ENCODE measurements around the gene HIP1R.
"Not testable (repeated sequence)": the region's sequence is repeated elsewhere in the genome, so short reads cannot be mapped to it uniquely, and the experiment has no call there.

Gene HIP1R

DNA sequence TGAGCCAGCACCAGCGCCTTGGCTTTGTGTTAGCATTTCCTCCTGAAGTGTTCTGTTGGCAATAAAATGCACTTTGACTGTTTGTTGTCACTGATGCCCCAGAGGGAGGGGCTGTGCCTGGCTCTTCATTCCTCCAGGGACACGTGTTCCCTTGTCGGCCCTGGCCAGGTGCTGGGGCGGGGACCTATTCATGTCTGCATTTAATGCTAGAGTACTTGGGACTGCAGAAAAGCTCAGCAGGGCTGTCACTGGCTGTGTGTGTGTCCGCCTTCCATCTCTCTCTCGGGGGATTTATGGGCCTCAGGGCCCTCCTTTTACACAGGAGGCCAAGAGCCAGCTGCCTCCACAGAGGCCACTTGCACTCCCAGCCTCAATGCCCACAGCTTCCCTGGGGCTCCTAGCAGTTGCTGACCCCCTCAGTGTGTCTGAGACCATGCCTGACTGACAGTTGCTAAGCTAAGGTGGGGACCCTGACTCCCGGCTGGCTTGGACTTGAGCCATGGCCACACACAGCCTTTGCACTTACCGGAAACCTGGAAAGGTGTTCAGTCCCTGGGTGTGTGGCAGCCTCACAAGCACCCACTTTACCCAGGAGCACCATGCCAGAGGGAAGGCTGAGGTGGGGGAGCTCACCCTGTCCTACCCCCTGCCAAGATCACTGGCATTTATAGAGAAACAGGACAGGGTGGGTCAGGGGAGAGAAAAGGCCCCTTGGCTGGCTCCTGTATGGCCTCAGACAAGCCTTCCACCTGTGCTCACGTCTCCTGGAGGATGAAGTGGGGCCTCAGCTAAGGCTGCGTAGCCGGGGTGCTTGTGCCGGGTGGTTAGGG, 27.8 kb downstream of the HIP1R start:
- DNase-seq = peak; percentile 95

DNA sequence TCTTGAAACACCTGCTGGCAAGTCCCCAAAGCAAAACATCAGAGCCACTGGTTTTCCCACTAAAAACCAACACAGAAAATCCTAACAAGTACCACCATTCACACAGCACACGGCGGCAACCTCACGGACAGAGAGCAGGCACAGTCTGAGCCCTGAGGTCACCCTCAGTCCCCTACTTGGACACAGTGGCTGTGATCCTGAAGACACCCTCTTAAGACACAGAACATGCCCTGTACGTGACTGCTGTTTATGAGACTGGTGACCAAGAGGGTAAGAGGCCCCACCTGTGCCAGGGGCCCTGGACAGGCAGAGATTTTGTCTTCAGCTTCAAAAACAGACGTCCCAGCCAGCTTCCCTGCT, 29.6 kb downstream of the HIP1R start:
- no peak for DNase-seq

DNA sequence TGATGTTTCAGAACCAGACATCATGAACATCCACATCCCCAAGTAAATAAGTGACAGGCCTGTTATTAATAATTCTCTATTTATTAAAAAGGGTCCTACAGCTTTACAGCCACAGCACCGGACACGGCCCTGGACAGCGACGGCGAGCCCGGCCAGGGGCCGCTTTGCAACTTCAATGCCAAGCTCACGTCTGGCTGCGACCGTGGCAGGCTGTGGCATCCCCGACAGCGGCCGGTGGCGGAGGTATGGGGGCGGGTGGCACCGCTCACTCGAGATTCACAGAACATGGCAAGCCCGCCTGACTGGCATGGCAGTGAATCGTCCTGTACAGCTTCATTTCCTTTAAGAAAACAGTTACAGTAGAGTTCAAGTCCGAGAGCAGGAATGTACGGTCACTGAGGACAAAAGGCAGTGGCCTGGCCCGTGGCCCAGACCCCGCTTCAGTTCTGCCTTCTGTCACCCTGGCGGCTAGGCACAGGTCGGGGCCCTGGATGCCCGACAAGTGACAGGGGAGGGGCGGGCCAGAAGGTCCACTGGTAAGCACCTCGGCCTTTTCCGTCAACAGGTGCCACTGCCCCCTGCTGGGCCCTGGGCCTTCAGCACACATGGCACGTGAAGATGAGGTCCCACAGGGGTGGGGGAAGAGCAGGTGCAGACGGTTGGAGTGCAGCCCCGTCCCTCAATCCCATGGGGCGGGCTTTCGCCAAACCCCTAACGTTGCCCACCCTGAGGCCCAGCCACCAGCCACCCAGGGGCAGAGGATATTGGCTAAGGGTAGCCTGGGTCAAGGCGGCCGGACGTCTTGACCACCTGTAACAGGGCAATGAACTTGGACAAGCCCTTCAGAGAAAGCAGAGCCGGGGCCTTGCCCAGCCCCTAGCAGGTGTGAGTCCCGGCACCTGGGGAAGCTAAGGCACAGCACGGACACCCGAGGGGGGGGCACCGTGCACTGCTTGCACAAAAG, 30.3 kb downstream of the HIP1R start:
- no peak for DNase-seq

DNA sequence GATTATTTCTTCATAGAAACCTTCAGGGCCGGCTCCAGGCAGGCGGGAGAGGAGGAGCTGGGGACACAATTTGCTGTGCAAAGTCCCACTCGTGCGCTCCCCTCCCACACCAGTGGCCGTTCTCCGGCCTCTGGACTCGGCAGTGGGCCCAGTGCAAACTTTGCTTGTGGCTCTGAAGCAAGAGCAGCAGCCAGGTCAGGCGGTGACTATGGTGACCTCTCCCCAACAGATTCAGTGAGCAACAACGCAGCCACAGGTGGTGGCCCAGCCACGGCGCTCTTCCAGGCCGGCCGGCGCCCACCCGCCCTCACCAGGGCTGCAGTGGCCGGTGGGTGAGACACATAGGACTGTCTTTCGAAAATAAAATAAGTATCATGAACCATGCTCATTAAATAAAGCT, 31.1 kb downstream of the HIP1R start:
- no peak for DNase-seq

DNA sequence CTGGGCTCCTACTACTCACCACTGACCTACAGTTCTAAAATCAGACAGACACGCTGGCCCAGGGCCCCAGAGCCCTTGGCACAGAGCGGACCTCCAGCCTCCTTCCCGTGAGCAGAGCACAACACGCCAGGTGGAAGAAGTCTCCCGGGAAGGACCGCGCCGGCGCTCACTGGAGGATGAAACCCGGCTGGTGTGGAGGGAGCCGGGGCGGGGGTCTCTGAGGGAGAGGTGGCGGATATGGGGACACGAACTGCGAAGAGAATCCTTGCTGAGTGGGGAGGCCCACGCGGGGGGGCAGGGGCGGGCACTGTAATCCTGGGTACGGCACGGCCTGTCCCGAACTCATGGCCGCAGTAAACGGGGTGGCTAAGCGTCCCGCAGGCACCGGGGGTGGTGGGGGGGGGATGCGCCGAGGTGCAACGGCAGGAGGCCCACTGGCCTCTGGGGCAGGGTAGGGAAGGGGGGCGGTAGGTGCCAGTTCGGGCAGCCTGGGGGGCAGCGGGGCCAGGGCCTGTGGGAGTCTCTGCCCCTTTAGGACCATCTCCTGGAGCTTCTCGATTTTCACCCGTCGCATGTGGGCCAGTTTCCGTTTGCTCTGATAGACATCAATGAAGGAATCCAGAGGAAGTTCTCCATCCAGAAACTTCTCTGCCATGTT, 31.8 kb downstream of the HIP1R start:
- DNase-seq = no peak

DNA sequence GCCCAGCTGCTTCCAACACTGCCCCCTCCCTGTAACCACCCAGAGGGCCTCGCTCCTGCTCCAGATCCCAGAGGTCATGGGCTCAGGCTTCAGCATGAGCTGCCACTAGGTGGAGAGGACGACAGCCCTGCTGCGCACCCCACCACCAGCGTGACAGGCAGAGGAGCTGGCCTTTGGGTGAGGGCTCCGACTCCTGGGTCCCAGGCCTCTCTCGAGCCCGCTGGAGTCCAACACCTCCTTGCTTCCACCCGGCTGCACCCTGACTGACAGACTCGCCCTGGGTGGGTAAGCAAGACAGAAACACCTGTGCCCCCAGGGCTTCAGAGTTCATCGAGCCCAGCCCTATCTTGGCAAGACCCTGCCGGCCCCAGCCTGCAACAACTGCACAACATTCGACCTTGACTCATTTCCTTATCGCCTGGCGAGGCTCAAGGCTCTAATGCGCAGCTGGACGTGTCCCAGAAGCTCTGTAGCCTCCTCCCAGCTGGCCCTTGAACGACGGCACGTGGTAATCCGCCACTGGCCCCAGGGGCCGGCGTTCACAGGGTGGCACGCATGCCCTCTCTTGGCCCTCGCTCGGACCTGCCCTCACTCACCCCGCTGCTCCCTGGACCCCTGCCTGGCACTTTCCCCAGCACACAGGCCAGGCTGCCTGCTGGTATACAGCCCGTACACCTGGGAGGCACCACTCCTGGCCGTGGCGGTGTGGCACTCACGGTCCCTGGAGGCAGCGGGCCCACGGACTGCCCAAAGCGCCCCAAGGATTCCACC, 32.6 kb downstream of the HIP1R start:
- no peak for DNase-seq

DNA sequence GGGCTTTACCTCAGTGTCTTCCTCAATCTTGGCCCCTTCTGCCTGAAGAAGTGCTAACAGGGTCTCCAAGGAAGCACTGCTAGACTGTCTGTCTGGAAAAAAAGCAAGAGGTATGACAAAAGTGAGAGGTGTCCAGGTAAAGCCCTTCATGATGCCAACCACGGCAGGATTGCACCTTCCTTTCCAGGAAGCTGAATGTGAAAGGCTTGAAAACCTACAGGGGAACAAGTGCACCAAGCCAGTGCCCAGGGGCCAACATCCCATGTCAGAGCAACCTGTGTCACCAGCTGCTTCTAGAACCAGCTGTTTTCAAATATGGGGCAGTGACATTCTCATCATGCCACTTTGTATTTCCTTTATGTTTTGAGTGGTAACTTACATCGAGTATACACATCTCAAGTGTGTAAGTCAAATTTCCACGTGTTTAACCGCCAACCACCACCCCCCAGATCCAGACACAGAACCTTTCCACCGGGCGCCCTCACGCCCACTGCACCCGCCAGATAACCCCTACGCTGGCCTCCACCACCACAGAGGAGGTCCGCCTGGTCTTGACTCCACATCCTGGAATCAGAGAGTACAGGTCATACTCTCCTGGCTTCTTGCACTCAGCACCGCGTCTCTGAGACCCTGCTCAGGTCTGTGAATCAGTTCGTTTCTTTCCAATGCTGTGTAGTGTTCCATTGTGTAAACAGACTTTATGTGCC, 33.4 kb downstream of the HIP1R start:
- DNase-seq = no peak

DNA sequence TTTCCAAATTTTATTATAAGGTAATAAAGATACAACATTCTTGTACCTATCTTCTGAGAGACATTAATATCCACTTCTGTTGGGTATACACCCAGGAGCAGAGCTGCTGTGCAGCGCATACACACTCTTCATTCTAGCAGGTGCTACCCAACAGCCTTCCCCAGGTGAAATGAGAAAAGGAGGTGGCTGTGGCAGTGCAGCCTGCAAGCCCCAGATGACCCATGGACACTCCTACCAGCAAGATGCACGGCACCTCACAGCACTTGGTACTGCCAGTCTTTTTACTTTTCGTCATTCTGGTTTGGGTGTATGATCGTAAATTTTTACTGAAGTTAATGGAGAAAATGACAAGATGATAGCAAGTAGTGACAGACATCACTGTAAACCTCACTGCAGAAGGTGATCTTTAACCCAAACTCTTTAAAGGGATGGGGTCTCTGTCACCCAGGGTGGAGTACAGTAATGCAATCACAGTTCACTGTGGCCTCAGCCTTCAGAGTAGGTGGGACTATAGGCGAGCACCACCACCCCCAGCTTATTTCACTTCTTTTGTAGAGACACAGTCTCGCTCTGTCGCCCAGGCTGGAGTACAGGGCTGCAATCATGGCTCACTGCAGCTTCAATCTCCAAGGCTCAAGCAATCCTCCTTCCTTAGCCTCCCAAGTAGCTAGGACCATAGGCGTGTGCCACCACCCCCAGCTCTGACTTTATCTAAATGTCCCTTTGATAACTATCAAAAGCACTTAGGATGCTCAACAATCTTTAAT, 34.1 kb downstream of the HIP1R start:
- no peak for DNase-seq

DNA sequence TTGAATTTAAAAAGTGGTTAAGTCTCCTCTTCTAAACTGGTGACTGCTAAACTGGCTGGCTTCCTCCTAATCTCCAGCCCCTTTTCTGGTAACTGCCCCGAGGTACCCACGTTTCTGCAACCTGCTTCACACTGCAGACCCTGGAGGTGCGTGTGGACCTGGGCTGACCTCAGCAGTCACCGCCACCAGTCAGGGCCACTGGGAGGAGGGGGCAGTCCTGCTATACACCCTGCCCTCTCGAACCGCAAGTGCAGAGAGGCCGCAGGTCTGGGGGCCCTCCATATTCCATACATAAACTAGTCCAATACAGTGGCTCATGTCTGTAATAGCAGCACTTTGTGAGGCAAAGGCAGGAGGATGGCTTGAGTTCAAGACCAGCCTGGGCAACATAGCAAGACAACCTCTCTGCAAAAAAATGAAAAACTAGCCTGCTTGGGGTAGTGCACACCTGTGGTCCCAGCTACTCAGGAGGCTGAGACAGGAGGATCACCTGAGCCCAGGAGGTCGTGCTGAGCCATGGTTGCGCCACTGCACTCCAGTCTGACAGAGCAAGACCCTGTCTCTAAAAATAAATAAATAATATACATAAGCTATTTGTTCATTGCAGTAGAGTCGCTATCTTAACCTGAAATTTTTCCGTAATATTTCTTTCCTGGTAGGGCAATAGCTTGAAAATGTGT, 35.0 kb downstream of the HIP1R start:
- no peak for DNase-seq

- peak; percentile 34 for DNase-seq
Measured at GRCh38 chr12:122870867-122871664, 35.8 kb downstream of the HIP1R start.

GRCh38 chr12:122871851-122872780, 36.9 kb downstream of the HIP1R start:
- peak; percentile 91 for DNase-seq

GRCh38 chr12:122872815-122873361, 37.6 kb downstream of the HIP1R start:
- DNase-seq = peak; percentile 30

- DNase-seq = no peak
Measured at GRCh38 chr12:122873540-122873939, 38.3 kb downstream of the HIP1R start.

DNA sequence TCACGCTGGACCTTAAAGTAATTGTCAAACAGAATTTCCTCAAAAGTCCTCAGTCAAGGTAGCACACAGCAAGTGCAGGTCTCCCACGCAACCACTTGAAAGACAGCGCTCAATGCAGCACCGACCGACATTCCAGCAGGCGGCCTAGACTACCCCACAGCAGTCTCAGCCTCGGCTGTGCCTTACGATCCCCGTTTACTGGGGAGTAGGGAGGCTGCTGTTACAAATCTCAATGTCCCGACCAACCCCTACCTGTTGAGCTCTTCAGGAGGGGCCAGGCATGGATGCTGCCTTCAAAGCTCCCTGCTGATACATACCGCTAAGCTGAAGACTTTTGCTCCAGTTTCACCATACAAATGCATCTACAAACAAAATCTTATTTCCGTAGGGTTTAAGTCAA, 38.8 kb downstream of the HIP1R start:
- DNase-seq = no peak

DNA sequence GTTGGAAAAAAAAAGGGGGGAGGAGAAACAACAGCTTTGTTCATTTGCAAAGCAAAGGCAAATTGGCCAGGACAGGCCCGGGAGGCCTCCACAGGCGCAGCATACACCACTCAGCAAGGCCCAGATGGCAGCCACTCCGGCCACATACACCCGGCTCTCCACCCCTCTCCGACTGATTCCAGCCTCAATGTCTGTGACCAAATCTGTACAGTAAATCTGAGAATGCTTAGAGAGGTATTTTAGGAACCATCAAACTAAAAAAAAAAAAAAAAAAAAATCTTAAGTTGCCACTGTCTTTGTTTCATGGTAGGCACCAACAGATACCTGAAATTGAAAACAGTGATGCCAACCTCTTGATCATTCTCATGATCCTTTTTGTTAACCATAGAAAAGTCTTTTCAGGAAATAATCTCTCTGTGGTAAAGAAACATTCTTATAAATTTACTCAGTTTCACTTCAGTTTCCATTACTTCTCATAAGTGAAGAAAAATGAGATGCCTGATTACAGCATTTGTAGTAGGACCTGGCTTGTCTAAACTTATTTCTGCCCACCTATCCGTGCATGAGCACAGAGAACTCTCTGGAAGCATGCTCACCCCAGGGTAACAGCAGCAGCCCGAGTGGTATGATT, 40.4 kb downstream of the HIP1R start:
- DNase-seq = no peak

- DNase-seq = not testable (repeated sequence)
Measured at GRCh38 chr12:122876281-122876680, 41.0 kb downstream of the HIP1R start.

- no peak for DNase-seq
Measured at GRCh38 chr12:122876731-122877130, 41.5 kb downstream of the HIP1R start.
